HG02852 (cell line): ENCODE results near the gene ZNF682.
A peak's percentile ranks its signal among the peaks of the same experiment; 100 is the strongest.
"Not testable (repeated sequence)": the region's sequence is repeated elsewhere in the genome, so short reads cannot be mapped to it uniquely, and the experiment has no call there.

Experiments
- ATAC-seq: cut with Tn5 transposase; IDR thresholded peaks from one replicate; pipeline ENCODE4 v1.9.1; 2021; ENCODE audit warnings: mild to moderate bottlenecking, moderate library complexity; ENCODE audit not compliant: unreplicated experiment

The ZNF682 gene

GRCh38 chr19:20039203-20039723 is at the start of gene ZNF682:
ZNF682 (minus strand) TSS chr19:20039505; CDS start chr19:20039345, 160 bp downstream.
- peak; percentile 99 for ATAC-seq

GRCh38 chr19:20082876-20083275 is 43.6 kb upstream of the ZNF682 start:
- not testable (repeated sequence) for ATAC-seq

- not testable (repeated sequence) for ATAC-seq
Observed at GRCh38 chr19:20082232-20082833, 43.0 kb upstream of the ZNF682 start.

- no peak for ATAC-seq
Observed at GRCh38 chr19:20080656-20081055, 41.4 kb upstream of the ZNF682 start.

GRCh38 chr19:20079476-20079875 is 40.2 kb upstream of the ZNF682 start:
- no peak for ATAC-seq

- peak; percentile 24 for ATAC-seq
Observed at GRCh38 chr19:20078581-20079031, 39.3 kb upstream of the ZNF682 start.

GRCh38 chr19:20077791-20078463 is 38.6 kb upstream of the ZNF682 start, which contains the start of gene ZNF90:
ZNF90 (plus strand) TSS chr19:20078000; CDS start chr19:20078133, 133 bp downstream.
- peak; percentile 96 for ATAC-seq

GRCh38 chr19:20072936-20073335 is 33.6 kb upstream of the ZNF682 start:
- ATAC-seq = no peak

- no peak for ATAC-seq
Observed at GRCh38 chr19:20070691-20071090, 31.4 kb upstream of the ZNF682 start.

- not testable (repeated sequence) for ATAC-seq
Observed at GRCh38 chr19:20068559-20068958, 29.3 kb upstream of the ZNF682 start.

GRCh38 chr19:20067943-20068342 is 28.6 kb upstream of the ZNF682 start:
- ATAC-seq = no peak

- ATAC-seq = no peak
Observed at GRCh38 chr19:20066861-20067260, 27.6 kb upstream of the ZNF682 start.

- no peak for ATAC-seq
Observed at GRCh38 chr19:20060282-20060681, 21.0 kb upstream of the ZNF682 start.

- ATAC-seq = not testable (repeated sequence)
Observed at GRCh38 chr19:20058738-20059137, 19.4 kb upstream of the ZNF682 start.

- peak; percentile 98 for ATAC-seq
Observed at GRCh38 chr19:20051841-20052768, 12.8 kb upstream of the ZNF682 start.

- ATAC-seq = not testable (repeated sequence)
Observed at GRCh38 chr19:20045742-20046141, 6.4 kb upstream of the ZNF682 start.

- ATAC-seq = no peak
Observed at GRCh38 chr19:20044663-20045062, 5.4 kb upstream of the ZNF682 start.

GRCh38 chr19:20038358-20039202 is 725 bp downstream of the ZNF682 start:
- peak; percentile 21 for ATAC-seq

GRCh38 chr19:20035935-20036334 is 3.4 kb downstream of the ZNF682 start:
- ATAC-seq = no peak

- no peak for ATAC-seq
Observed at GRCh38 chr19:20028611-20029010, 10.7 kb downstream of the ZNF682 start.
